Fibroblast of the aortic adventitia (primary cell): ENCODE data around the gene TMC3. TPM values are rescaled to one million over a fixed set of nuclear protein-coding genes. Genes with fewer than 3 reads are reported as not detected.

Source experiments
- DNase-seq: peaks from one replicate; pipeline ENCODE4 v3.0.0-alpha.2; 2010; ENCODE audit warnings: low read depth
- H3K4me3 ChIP-seq: 2 replicates; pipeline ENCODE4 v1.5.1; 2011; ENCODE audit warnings: low read depth, mild to moderate bottlenecking, control low read depth, low read length, moderate library complexity
- total RNA-seq: library from RNA; depleted of rRNA; stranded (reverse); fragments of >200 nt; gene quantifications from 2 replicates; pipeline ENCODE4 v1.2.3, GENCODE V29; 2012; ENCODE audit warnings: low replicate concordance
- TF ChIP-seq, protein P1 (sequence below): IDR thresholded peaks from 2 replicates; pipeline ENCODE4 v1.5.1; 2011; ENCODE audit warnings: mild to moderate bottlenecking, low read length, control low read depth, inconsistent platforms; ENCODE audit not compliant: insufficient read depth

TMC3 gene
- total RNA-seq, 1 donor: under 0.01 TPM

DNA sequence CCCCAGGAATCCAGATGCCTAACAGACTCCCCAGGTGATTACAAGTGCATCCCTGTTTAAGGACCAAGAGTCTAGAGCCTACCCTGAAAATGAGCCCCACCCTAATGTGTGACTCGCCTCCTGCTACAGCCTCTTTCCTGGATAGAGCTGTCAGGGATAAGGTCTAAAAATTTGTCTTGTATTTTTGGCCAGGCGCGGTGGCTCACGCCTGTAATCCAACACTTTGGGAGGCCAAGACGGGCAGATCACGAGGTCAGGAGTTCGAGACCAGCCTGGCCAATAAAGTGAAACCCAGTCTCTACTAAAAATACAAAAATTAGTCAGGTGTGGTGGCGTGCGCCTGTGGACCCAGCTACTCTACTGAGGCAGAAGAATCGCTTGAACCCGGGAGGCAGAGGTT lies 11.2 kb downstream of the TMC3 start:
- peak; percentile 7 for DNase-seq
- TF ChIP-seq, protein P1, sequence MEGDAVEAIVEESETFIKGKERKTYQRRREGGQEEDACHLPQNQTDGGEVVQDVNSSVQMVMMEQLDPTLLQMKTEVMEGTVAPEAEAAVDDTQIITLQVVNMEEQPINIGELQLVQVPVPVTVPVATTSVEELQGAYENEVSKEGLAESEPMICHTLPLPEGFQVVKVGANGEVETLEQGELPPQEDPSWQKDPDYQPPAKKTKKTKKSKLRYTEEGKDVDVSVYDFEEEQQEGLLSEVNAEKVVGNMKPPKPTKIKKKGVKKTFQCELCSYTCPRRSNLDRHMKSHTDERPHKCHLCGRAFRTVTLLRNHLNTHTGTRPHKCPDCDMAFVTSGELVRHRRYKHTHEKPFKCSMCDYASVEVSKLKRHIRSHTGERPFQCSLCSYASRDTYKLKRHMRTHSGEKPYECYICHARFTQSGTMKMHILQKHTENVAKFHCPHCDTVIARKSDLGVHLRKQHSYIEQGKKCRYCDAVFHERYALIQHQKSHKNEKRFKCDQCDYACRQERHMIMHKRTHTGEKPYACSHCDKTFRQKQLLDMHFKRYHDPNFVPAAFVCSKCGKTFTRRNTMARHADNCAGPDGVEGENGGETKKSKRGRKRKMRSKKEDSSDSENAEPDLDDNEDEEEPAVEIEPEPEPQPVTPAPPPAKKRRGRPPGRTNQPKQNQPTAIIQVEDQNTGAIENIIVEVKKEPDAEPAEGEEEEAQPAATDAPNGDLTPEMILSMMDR: no peak
- H3K4me3 ChIP-seq: no peak overlapping the region

DNA sequence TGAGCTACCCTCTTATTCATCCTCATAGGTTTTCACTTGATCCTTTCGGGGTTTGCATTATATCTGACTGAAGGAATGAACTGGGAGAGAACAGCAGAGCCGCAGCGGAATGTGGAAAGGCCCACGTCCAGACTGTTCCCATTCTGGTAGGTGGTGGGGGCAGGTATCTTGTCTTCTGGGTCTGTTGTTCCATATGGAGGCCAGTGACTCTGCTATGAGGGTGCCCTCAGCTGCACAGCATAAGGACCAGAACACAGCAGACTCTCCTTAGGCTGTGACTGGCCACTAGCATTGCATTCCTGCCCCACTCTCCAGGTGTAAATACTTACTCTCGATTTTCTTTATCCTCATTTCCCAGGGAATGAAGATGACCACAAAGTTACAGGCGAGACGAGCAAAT lies 12.1 kb downstream of the TMC3 start:
- TF ChIP-seq, protein P1: no peak
- no peak for DNase-seq
- H3K4me3 ChIP-seq: no peak overlapping the region

DNA sequence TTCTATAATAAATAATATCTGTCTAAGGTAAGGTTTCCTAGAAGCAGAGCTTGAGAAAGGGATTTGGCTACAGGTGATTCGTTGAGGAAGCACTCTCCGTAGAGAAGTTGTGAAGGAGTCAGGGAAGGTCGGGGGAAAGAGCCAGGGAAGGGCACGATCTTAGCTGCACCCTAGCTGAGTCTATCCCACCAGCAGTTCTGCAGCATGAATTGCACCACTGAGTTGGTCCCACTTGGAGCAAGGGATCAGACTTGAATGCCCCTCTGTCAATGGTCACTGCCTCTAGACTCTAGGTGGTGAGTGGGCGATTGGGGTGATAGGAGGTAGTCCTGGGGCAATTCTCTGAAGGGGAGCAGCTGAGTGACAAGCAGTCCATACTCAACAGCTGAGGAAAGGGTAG lies 13.5 kb downstream of the TMC3 start:
- TF ChIP-seq, protein P1: no peak
- no peak for DNase-seq
- no peak overlapping the region for H3K4me3 ChIP-seq

DNA sequence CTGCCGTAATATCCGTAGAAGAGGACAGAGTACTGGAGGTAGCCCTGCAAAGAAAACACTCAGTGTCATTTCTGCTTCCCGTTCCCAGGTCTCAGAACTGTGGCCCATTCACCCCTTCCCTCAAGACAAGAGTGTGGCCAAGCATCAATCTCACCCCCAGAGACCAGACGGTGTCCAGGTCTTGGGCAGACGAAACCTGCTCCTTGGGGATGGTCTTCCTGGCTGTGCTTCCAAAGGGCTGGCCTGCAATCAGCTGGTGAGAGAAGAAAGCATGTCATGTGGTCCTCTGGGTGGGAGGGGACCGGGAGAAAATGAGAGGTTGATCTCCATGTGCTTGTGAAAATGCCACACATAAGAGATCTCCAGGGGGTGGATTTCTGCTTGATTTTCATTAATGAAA lies 15.8 kb downstream of the TMC3 start:
- no peak overlapping the region for H3K4me3 ChIP-seq
- TF ChIP-seq, protein P1: no peak
- DNase-seq: no peak

DNA sequence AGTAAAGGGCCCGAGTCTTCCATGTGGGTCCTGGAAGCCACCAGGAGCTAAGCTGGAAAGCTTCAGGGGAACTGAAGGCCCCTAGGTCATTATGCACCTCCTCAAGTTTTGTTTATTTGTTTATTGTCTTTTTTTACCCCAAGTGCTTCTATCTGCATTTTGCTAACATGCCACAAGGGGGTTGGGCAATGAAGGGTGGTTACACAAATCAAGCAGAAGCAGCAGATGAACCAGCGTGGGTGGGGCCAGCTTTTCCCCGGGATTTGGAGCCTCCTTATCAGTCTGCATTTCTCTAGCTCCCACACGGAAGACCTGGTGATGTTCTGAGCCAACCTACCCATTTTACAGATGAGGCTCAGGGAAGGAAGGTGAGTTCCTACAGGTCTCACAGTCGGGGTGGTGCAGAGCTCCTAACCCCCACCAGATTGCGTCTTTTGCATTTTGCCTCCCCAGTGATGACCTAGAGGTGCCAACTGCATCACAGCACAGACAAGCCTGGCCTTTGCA lies 16.8 kb downstream of the TMC3 start:
- no peak for DNase-seq
- TF ChIP-seq, protein P1: peak; percentile 20
- no peak overlapping the region for H3K4me3 ChIP-seq

DNA sequence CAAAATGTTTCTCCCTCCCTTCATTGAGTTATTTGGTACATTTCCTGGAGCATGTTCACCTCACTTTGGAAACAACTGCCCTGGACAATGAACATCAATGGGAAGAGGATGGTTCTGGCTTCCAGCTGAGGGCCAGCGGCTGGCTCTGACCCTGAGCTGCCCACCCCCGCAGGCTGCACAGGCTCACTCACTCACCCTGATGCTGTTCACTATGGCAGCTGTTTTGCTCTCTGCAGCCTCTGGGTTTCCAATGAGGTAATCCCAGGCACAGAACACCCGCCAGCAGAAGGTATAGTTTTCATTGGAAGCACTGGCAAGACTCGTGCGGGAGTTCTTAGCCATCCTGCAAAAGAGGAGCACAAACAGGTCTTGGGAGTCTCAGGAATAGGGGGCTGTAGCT lies 17.8 kb downstream of the TMC3 start:
- H3K4me3 ChIP-seq: no peak overlapping the region
- no peak for DNase-seq
- TF ChIP-seq, protein P1: no peak

DNA sequence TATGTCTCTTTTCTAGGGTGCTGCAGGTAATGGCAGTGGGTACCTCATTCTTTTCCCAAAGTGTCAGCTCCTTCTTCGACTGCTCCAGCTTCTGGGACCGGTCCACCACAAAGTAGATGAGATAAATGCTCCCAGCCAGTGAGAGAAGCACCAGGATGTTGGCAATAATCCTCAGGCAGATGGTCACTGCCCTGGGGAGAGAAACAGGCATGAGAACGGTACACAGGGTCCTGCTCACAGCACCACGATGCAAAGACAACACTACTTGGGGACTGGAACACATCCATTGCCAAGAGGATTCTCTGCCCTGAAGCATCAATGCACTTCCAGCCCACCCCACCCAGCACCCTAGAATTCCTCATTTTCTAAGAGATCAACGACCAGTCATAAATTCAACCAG lies 22.4 kb downstream of the TMC3 start:
- H3K4me3 ChIP-seq: no peak overlapping the region
- TF ChIP-seq, protein P1: no peak
- DNase-seq: no peak
